Pancreas (tissue), 10 donors: ENCODE results near the gene NIN. TPM values are rescaled to one million over a fixed set of nuclear protein-coding genes. Genes with fewer than 3 reads are reported as not detected.

ENCODE experiments used
- ATAC-seq, 4 donors: fragments of 200-7000 bp; cut with Tn5 transposase; one replicate each; pipeline versions ENCODE4 v1.8.0 to v1.9.1; 2020; ENCODE audit warnings: mild to moderate bottlenecking in 4 of 4, moderate library complexity in 4 of 4
- DNase-seq, 6 donors: peaks; one replicate each; pipeline ENCODE4 v3.0.0-alpha.2; 2020
- FAIRE-seq: peaks from 2 replicates; lab custom pipeline; 2012; peaks lifted over from hg19 to GRCh38; lab: Jason Lieb, UNC
- H3K27ac ChIP-seq, 4 donors: fragments of 200-600 bp; sonication (generic); 1 replicate in 3 of 4; 2 replicates in 1 of 4; pipeline versions ENCODE4 v1.5.0 to v1.8.0; 2020
- H3K27me3 ChIP-seq, 4 donors: fragments of 200-600 bp; one replicate each; pipeline ENCODE4 v1.8.0; 2021
- H3K36me3 ChIP-seq, 3 donors: fragments of 200-600 bp; sonication (generic) in 1 of 3; one replicate each; pipeline versions ENCODE4 v1.5.0 to v1.8.0; 2020 to 2021
- H3K4me1 ChIP-seq, 3 donors: fragments of 200-600 bp; one replicate each; pipeline ENCODE4 v1.8.0; 2021
- H3K4me3 ChIP-seq, 4 donors: fragments of 200-600 bp; sonication (generic) in 2 of 4; one replicate each; pipeline versions ENCODE4 v1.5.0 to v1.8.0; 2020 to 2021
- H3K9me3 ChIP-seq, 4 donors: fragments of 200-600 bp; one replicate each; pipeline ENCODE4 v1.8.0; 2021
- WGBS, 2 donors: extraction: QIAGEN DNeasy Blood & Tissue Kit; methylation state at CpG; one replicate each; pipeline ENCODE4 v1.1.7; 2013; 5-methylcytosine and 5-hydroxymethylcytosine counted together
- intact Hi-C, 3 donors: fragments of 100-400 bp; cut with DNase I; formaldehyde crosslinking; loops; one replicate each; pipeline versions ENCODE4 v1.11.1 to v1.14.2; 2022
- polyA plus RNA-seq, 2 donors: library from polyadenylated mRNA; stranded (reverse); fragments of 200-250 nt; gene quantifications; one replicate each; pipeline ENCODE4 v1.2.3, GENCODE V29; 2013
- total RNA-seq, 6 donors: library from RNA; stranded (reverse); fragmentation: NEBNext Ultra II Directional in 4 of 6; extraction: Animal tissue kit (Norgen Biotek cat#: 25700) in 4 of 6; gene quantifications; one replicate each; pipeline versions ENCODE4 v1.2.1 to v1.2.4, GENCODE V29; 2021 to 2023
- TF ChIP-seq, protein P1 (sequence below), 4 donors: fragments of 200-600 bp; sonication (generic) in 3 of 4; IDR thresholded peaks; one replicate each; pipeline versions ENCODE4 v1.5.0 to v1.8.0; 2021; ENCODE audit warnings: antibody characterized with exemption in 4 of 4
- donor health status: healthy with polysubstance abuse.
- donor health status: DM: no; HTN: no; CAD: no; lungs with moderate emphysema.
- donor health status: DM: no; HTN: no; CAD: no.
- donor health status: control.
- donor health status: control.
- donor health status: Bipolar disorder and iron deficiency.
- donor health status: DM: yes; HTN: yes; CAD: no.
- donor health status: DM: no; HTN: no; CAD: no.
- donor health status: DM: no; HTN: no; CAD: no.
- donor health status: DM: yes; HTN: yes; CAD: no.

The NIN gene
- total and polyA plus RNA-seq, 8 donors = 3.1 to 17.9 (median 8.5) TPM

DNA sequence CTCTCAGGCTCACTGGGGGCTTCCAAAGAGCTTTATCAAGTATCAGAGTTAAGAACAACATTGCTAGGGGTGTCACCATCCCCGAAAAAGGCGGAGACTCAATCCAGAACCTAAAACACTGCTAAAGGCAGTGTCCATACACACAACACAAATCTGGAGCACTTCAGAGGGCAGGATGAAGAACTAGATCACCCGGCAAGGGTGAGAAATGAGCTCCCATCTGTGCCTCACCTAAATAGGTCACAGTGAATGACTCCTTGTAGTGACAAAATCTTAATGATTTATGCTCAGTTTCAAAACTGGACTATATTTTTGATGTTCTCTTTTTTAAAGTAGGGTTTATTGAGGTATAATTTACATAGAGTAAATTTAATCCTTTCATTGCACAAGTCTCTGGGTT lies 25.6 kb downstream of the NIN start:
- 95 to 99% methylated on average over 3 of the region's 3 CpGs for WGBS, 2 donors
- FAIRE-seq (no peak), DNase-seq (no peak), ATAC-seq (no peak)
- no peaks in the 10 kb centered on the region for H3K9me3 ChIP-seq
- TF ChIP-seq, protein P1, sequence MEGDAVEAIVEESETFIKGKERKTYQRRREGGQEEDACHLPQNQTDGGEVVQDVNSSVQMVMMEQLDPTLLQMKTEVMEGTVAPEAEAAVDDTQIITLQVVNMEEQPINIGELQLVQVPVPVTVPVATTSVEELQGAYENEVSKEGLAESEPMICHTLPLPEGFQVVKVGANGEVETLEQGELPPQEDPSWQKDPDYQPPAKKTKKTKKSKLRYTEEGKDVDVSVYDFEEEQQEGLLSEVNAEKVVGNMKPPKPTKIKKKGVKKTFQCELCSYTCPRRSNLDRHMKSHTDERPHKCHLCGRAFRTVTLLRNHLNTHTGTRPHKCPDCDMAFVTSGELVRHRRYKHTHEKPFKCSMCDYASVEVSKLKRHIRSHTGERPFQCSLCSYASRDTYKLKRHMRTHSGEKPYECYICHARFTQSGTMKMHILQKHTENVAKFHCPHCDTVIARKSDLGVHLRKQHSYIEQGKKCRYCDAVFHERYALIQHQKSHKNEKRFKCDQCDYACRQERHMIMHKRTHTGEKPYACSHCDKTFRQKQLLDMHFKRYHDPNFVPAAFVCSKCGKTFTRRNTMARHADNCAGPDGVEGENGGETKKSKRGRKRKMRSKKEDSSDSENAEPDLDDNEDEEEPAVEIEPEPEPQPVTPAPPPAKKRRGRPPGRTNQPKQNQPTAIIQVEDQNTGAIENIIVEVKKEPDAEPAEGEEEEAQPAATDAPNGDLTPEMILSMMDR (IDR thresholded peaks at IDR 0.05) = no peak
- H3K4me1 ChIP-seq = no peaks in the 10 kb centered on the region
- intact Hi-C loops = no loop called here
- H3K27ac ChIP-seq = no peak overlapping the region
- H3K4me3 ChIP-seq = no peak overlapping the region
- H3K27me3 ChIP-seq = no peaks in the 10 kb centered on the region
- no peaks in the 10 kb centered on the region for H3K36me3 ChIP-seq

DNA sequence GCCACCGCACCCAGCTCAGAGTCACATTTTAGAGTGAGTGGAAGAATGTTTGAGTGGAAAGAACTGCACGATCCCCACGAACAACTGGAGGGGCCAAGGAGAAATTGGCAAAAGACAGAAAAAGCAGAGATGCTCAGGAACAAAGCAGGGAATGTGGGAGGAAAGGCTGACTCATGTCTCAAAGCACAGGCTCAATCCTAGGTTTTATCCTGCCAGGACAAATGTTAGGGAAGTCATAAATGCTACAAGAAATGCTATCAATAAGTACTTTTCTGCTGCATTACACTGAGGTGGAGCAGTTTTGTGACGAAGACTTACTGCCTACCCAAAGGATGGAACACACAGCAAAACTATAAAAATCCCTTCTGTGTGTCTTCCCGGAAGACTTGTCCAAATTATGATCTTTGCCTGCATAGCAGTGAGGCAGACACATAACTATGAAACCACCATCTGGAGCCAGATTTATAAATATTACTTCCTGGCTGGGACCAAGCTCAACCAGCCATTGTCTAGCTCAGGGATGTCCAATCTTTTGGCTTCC lies 26.7 kb downstream of the NIN start:
- H3K27ac ChIP-seq = no peak overlapping the region
- no peaks in the 10 kb centered on the region for H3K9me3 ChIP-seq
- intact Hi-C loops = no loop called here
- H3K27me3 ChIP-seq = no peaks in the 10 kb centered on the region
- DNase-seq (no peak), ATAC-seq (peak in 2 of 4 donors; percentile 38 to 42), FAIRE-seq (no peak)
- H3K4me1 ChIP-seq = no peaks in the 10 kb centered on the region
- TF ChIP-seq, protein P1 (IDR thresholded peaks at IDR 0.05) = no peak
- H3K36me3 ChIP-seq = no peaks in the 10 kb centered on the region
- H3K4me3 ChIP-seq = no peak overlapping the region
- WGBS, 2 donors = 83% methylated on average over 5 of the region's 5 CpGs

DNA sequence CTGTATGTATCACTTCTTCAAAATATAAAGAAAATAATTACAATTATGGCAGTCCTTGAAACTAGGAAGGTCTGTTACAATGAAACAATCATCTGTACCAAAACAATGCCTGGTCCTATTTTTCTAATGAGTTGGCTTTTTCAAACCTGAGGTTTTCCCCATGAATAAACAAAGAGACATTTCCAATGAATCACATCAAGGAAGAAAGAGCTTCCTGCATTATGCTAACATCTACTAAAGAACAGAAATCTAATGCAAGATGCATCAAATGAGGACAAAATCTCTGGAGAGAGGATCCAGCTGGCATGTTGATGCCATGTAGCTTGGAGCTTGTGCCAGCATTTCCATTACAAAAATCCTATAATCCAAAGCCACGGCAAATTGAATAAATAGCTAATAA lies 29.3 kb downstream of the NIN start:
- FAIRE-seq = no peak
- Histone ChIP-seq H3K36me3 (no peaks in the 10 kb centered on the region), H3K9me3 (no peaks in the 10 kb centered on the region), H3K4me3 (no peak overlapping the region), H3K27me3 (no peaks in the 10 kb centered on the region), H3K27ac (no peak overlapping the region), H3K4me1 (no peaks in the 10 kb centered on the region)
- intact Hi-C loops = no loop called here
- no peak for ATAC-seq
- TF ChIP-seq, protein P1 (IDR thresholded peaks at IDR 0.05) = no peak
- DNase-seq = no peak
- WGBS, 2 donors = 89 to 91% methylated on average over 1 of the region's 1 CpG

DNA sequence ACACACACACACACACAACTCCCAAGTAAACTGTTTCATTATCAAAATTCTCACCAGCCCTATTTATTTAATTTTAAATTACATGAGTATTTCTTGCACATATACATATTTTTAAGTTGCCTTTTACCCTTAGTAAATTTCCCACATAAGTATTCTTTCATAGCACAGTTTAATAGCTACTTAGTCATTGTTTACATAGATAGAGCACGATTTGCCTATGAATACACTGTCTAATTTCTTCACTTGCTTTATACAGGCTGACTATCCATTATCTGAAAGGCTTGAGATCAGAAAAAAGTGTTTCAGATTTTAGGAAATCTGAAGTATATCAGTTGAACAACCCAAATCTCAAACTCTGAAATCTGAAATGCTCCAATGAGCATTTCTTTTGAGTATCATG lies 30.9 kb downstream of the NIN start:
- H3K36me3 ChIP-seq = no peaks in the 10 kb centered on the region
- no peaks in the 10 kb centered on the region for H3K4me1 ChIP-seq
- FAIRE-seq (no peak), DNase-seq (no peak), ATAC-seq (no peak)
- no peak overlapping the region for H3K4me3 ChIP-seq
- H3K27ac ChIP-seq = no peak overlapping the region
- H3K9me3 ChIP-seq = no peaks in the 10 kb centered on the region
- intact Hi-C loops = no loop called here
- H3K27me3 ChIP-seq = no peaks in the 10 kb centered on the region
- 68 to 74% methylated on average over 1 of the region's 1 CpG for WGBS, 2 donors
- TF ChIP-seq, protein P1 (IDR thresholded peaks at IDR 0.05) = no peak

GRCh38 chr14:50798048-50798421 lies 32.9 kb downstream of the NIN start:
- H3K9me3 ChIP-seq = no peaks in the 10 kb centered on the region
- TF ChIP-seq, protein P1 (IDR thresholded peaks at IDR 0.05) = no peak
- ATAC-seq = no peak
- H3K4me3 ChIP-seq = no peak overlapping the region
- H3K27me3 ChIP-seq = no peaks in the 10 kb centered on the region
- no peak overlapping the region for H3K27ac ChIP-seq
- 95 to 97% methylated on average over 2 of the region's 2 CpGs for WGBS, 2 donors
- FAIRE-seq = no peak
- no peak for DNase-seq
- H3K36me3 ChIP-seq = no peaks in the 10 kb centered on the region
- intact Hi-C loops = no loop called here
- no peaks in the 10 kb centered on the region for H3K4me1 ChIP-seq
